Erythroblast (primary cell): ENCODE measurements around the gene STRADB.

ENCODE experiments used
- GATA1 ChIP-seq: IDR thresholded peaks from 2 replicates; pipeline ENCODE4 v1.6.1; 2011; ENCODE audit warnings: low read depth, mild to moderate bottlenecking, control low read depth, low read length, moderate library complexity
- POLR2A ChIP-seq: IDR thresholded peaks from 2 replicates; pipeline ENCODE4 v1.6.1; 2011; ENCODE audit warnings: mild to moderate bottlenecking, low read length

DNA sequence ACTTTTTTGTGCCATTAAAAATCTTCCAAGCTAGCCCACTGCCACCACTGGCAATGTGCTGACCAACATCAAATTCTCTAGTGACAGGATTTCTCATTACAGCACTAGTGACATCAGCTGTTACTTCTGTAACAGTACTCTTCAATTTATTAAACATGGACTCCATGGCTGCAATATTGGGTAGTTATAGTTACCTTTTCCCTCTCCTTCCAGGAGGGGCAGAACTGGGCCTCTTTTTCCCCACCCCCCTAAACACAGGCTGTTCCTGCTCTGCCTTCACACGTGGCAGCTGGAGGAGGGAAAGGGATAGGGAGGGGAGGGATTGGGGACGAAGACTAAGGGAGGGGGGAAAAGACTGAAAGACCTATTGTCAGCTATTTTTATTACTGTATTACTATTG, 38.4 kb upstream of the STRADB start:
- no peak for TF ChIP-seq POLR2A
- no peak for TF ChIP-seq GATA1
